Trophoblast cell (in vitro differentiated cells and primary cell): ENCODE results near the gene TANGO6.

Experiments
- DNase-seq, 2 donors: peaks; one replicate each; pipeline ENCODE4 v3.0.0-alpha.2; 2016
- H2AFZ ChIP-seq: 2 replicates; pipeline ENCODE4 v1.6.1; 2013; ENCODE audit warnings: low read length, moderate library complexity, mild to moderate bottlenecking; ENCODE audit not compliant: insufficient read depth, poor library complexity
- H2AK5ac ChIP-seq: 2 replicates; pipeline ENCODE4 v1.6.1; 2013; ENCODE audit warnings: mild to moderate bottlenecking, low read length
- H2BK120ac ChIP-seq: 2 replicates; pipeline ENCODE4 v1.6.1; 2013; ENCODE audit warnings: low read length, mild to moderate bottlenecking, moderate library complexity; ENCODE audit not compliant: insufficient read depth, poor library complexity
- H2BK12ac ChIP-seq: 2 replicates; pipeline ENCODE4 v1.6.1; 2013; ENCODE audit warnings: mild to moderate bottlenecking, low read length, moderate library complexity
- H2BK5ac ChIP-seq: 2 replicates; pipeline ENCODE4 v1.6.1; 2013; ENCODE audit warnings: low read length, low read depth, moderate library complexity, mild to moderate bottlenecking; ENCODE audit not compliant: poor library complexity
- H3K14ac ChIP-seq: 2 replicates; pipeline ENCODE4 v1.6.1; 2013; ENCODE audit warnings: mild to moderate bottlenecking, low read length
- H3K18ac ChIP-seq: 2 replicates; pipeline ENCODE4 v1.6.1; 2013; ENCODE audit warnings: mild to moderate bottlenecking, low read length
- H3K23ac ChIP-seq: 2 replicates; pipeline ENCODE4 v1.6.1; 2013; ENCODE audit warnings: low read length
- H3K27ac ChIP-seq: 2 replicates; pipeline ENCODE4 v1.5.1; 2013; ENCODE audit warnings: low read depth, mild to moderate bottlenecking, inconsistent platforms, low read length, moderate library complexity
- H3K27me3 ChIP-seq: 2 replicates; pipeline ENCODE4 v1.6.1; 2013; ENCODE audit warnings: inconsistent platforms, mild to moderate bottlenecking, low read length, moderate library complexity; ENCODE audit not compliant: insufficient read depth
- H3K36me3 ChIP-seq, 2 experiments: 1 replicate in 1 of 2; 2 replicates in 1 of 2; pipeline ENCODE4 v1.6.1; 2013; ENCODE audit warnings: low read length in 2 of 2, mild to moderate bottlenecking in 2 of 2, moderate library complexity in 1 of 2; ENCODE audit not compliant: insufficient read depth in 2 of 2, control insufficient read depth in 1 of 2
- H3K4ac ChIP-seq: 2 replicates; pipeline ENCODE4 v1.6.1; 2013; ENCODE audit warnings: low read depth, mild to moderate bottlenecking, low read length, moderate library complexity
- H3K4me1 ChIP-seq, 2 experiments: 1 replicate in 1 of 2; 2 replicates in 1 of 2; pipeline ENCODE4 v1.6.1; 2013; ENCODE audit warnings: low read length in 2 of 2, mild to moderate bottlenecking in 2 of 2, moderate library complexity in 1 of 2; ENCODE audit not compliant: insufficient read depth in 2 of 2, control insufficient read depth in 1 of 2
- H3K4me2 ChIP-seq: 2 replicates; pipeline ENCODE4 v1.6.1; 2013; ENCODE audit warnings: inconsistent platforms, mild to moderate bottlenecking, low read length, moderate library complexity
- H3K4me3 ChIP-seq: 2 replicates; pipeline ENCODE4 v1.5.1; 2013; ENCODE audit warnings: mild to moderate bottlenecking, low read depth, low read length, inconsistent platforms
- H3K79me1 ChIP-seq: one replicate; pipeline ENCODE4 v1.6.1; 2013; ENCODE audit warnings: low read length
- H3K79me2 ChIP-seq: 2 replicates; pipeline ENCODE4 v1.6.1; 2013; ENCODE audit warnings: low read length, mild to moderate bottlenecking; ENCODE audit not compliant: control insufficient read depth, insufficient read depth, poor library complexity
- H3K9ac ChIP-seq: 2 replicates; pipeline ENCODE4 v1.6.1; 2013; ENCODE audit warnings: mild to moderate bottlenecking, low read length
- H3K9me3 ChIP-seq: 2 replicates; pipeline ENCODE4 v1.6.1; 2013; ENCODE audit warnings: low read depth, mild to moderate bottlenecking, control low read depth, inconsistent platforms, low read length; ENCODE audit not compliant: insufficient read depth
- H4K12ac ChIP-seq: 2 replicates; pipeline ENCODE4 v1.6.1; 2013; ENCODE audit warnings: low read depth, mild to moderate bottlenecking, low read length, moderate library complexity
- H4K8ac ChIP-seq: 2 replicates; pipeline ENCODE4 v1.6.1; 2013; ENCODE audit warnings: low read depth, mild to moderate bottlenecking, low read length, moderate library complexity
- H4K91ac ChIP-seq: one replicate; pipeline ENCODE4 v1.6.1; 2013; ENCODE audit warnings: low read depth, mild to moderate bottlenecking, low read length, moderate library complexity
- WGBS: extraction: QIAGEN DNeasy Blood & Tissue Kit; methylation state at CpG from one replicate; pipeline ENCODE4 v1.1.7; 2013; ENCODE audit warnings: missing lambda C conversion rate; ENCODE audit not compliant: insufficient read length, insufficient coverage; ENCODE audit errors: extremely low coverage; 5-methylcytosine and 5-hydroxymethylcytosine counted together

The TANGO6 gene

GRCh38 chr16:68948230-68948910, 105.0 kb downstream of the TANGO6 start:
- Histone ChIP-seq H2AK5ac (no peak overlapping the region), H3K36me3 (no peaks in the 10 kb centered on the region), H3K18ac (no peak overlapping the region), H3K14ac (no peak overlapping the region), H2BK5ac (no peak overlapping the region), H3K9me3 (no peaks in the 10 kb centered on the region), H3K4me3 (no peak overlapping the region), H4K12ac (no peak overlapping the region), H3K79me2 (no peaks in the 10 kb centered on the region), H3K23ac (no peak overlapping the region), H3K79me1 (no peaks in the 10 kb centered on the region), H3K9ac (no peak overlapping the region), H2BK120ac (no peak overlapping the region), H3K4me2 (no peak overlapping the region), H4K91ac (no peak overlapping the region), H3K4ac (no peak overlapping the region), H3K4me1 (no peaks in the 10 kb centered on the region), H3K27ac (no peak overlapping the region), H3K27me3 (no peaks in the 10 kb centered on the region), H2BK12ac (no peak overlapping the region), H4K8ac (no peak overlapping the region), H2AFZ (no peak overlapping the region)
- no CpG with 5 or more reads among the region's 1 CpG for WGBS
- peak; percentile 10 to 17 for DNase-seq

DNA sequence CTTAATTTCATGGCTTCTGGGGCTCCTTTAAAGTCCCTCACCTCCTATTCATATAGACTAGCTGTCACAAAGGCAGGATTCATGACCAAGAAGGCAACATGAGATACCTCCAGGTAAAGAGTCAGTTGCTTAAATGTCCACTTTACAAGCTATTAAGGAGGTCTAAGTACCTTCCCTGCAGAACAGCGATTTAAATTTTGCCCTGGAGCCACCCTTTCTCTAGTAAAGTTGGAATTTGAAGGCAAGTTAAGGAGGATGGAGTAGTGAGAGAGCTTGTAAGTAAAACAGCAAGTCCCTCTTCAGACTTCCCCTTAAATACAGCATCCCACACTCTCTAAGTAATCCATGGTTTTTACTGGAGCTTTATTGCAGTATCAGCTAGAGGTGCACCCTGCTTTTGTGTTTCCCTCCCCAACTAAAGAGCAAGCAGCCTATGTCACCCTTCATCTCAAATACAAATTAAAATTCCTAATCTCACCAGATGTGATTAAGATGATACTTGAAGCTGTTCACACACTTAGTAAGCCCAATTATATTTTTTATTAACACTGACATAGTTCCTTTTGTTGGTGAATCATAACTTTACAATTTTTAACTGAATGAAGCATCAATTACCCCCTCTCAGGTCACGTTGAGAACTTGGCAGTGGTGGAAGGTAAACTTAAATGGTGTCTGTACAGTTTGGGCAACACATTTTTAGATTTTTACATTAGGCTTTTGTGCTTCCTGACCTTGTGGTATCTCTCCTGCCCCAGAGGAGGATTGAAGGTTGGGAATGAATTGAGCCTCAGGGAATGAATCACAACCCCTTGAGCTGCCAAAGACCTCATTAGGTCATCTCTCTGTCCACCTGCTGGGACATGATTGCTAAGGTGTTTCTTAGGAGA, 108.9 kb downstream of the TANGO6 start:
- H2BK120ac ChIP-seq = no peak overlapping the region
- no peak overlapping the region for H3K4me2 ChIP-seq
- H3K23ac ChIP-seq = no peak overlapping the region
- H4K12ac ChIP-seq = no peak overlapping the region
- H4K8ac ChIP-seq = no peak overlapping the region
- H3K4ac ChIP-seq = no peak overlapping the region
- H3K27me3 ChIP-seq = no peaks in the 10 kb centered on the region
- no peak overlapping the region for H3K27ac ChIP-seq
- H3K79me1 ChIP-seq = no peaks in the 10 kb centered on the region
- H3K9ac ChIP-seq = no peak overlapping the region
- no CpG with 5 or more reads among the region's 2 CpGs for WGBS
- H3K14ac ChIP-seq = no peak overlapping the region
- no peak for DNase-seq
- no peaks in the 10 kb centered on the region for H3K79me2 ChIP-seq
- H3K18ac ChIP-seq = no peak overlapping the region
- no peak overlapping the region for H2AFZ ChIP-seq
- H4K91ac ChIP-seq = no peak overlapping the region
- H2BK5ac ChIP-seq = no peak overlapping the region
- no peaks in the 10 kb centered on the region for H3K9me3 ChIP-seq
- H3K36me3 ChIP-seq = no peaks in the 10 kb centered on the region
- H3K4me1 ChIP-seq = no peaks in the 10 kb centered on the region
- no peak overlapping the region for H2AK5ac ChIP-seq
- H3K4me3 ChIP-seq = no peak overlapping the region
- no peak overlapping the region for H2BK12ac ChIP-seq

- Histone ChIP-seq H3K36me3 (no peaks in the 10 kb centered on the region), H3K14ac (no peak overlapping the region)
Measured at GRCh38 chr16:68954911-68955635, 111.7 kb downstream of the TANGO6 start.

DNA sequence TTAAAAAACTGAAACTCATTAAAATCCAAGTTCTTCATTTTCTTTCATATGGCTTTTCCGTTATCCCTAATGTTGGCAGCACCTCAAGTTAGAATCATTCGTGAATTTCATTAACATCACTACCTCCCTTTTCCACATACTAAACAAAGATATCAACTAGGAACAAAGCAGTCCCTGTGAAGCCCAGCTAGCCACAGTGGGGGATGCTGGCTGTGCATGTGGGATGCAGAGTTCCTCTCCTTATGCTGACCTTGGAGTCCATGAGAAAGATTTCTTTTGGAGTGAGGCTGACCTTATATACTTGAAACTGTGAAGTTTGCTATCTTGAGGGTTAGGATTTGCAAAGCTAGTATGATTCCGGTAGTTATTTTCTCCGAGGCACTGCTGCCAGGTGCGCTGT, 117.6 kb downstream of the TANGO6 start:
- H3K23ac ChIP-seq = no peak overlapping the region
- no peak overlapping the region for H2AK5ac ChIP-seq
- no peaks in the 10 kb centered on the region for H3K9me3 ChIP-seq
- H3K79me2 ChIP-seq = no peaks in the 10 kb centered on the region
- no peak overlapping the region for H2BK5ac ChIP-seq
- no peak overlapping the region for H4K8ac ChIP-seq
- no peak overlapping the region for H3K18ac ChIP-seq
- no peak overlapping the region for H3K9ac ChIP-seq
- no peak overlapping the region for H4K12ac ChIP-seq
- H2AFZ ChIP-seq = no peak overlapping the region
- no peak overlapping the region for H2BK12ac ChIP-seq
- no peaks in the 10 kb centered on the region for H3K27me3 ChIP-seq
- WGBS = no CpG with 5 or more reads among the region's 5 CpGs
- H3K36me3 ChIP-seq = no peaks in the 10 kb centered on the region
- no peak overlapping the region for H3K4me2 ChIP-seq
- no peak overlapping the region for H4K91ac ChIP-seq
- H3K79me1 ChIP-seq = no peaks in the 10 kb centered on the region
- no peak overlapping the region for H3K4me3 ChIP-seq
- H3K4ac ChIP-seq = no peak overlapping the region
- H3K14ac ChIP-seq = no peak overlapping the region
- H3K4me1 ChIP-seq = no peaks in the 10 kb centered on the region
- H2BK120ac ChIP-seq = no peak overlapping the region
- DNase-seq = no peak
- H3K27ac ChIP-seq = no peak overlapping the region

More at GRCh38 chr16:68954911-68955635, 111.7 kb downstream of the TANGO6 start:
- Histone ChIP-seq H4K12ac (no peak overlapping the region), H3K4ac (no peak overlapping the region), H2BK5ac (no peak overlapping the region), H3K4me3 (no peak overlapping the region), H3K23ac (no peak overlapping the region), H2BK12ac (no peak overlapping the region), H3K79me1 (no peaks in the 10 kb centered on the region), H3K18ac (no peak overlapping the region), H3K9me3 (no peaks in the 10 kb centered on the region), H3K9ac (no peak overlapping the region), H4K91ac (no peak overlapping the region), H2AFZ (no peak overlapping the region), H3K79me2 (no peaks in the 10 kb centered on the region), H4K8ac (no peak overlapping the region), H3K4me2 (no peak overlapping the region), H2BK120ac (no peak overlapping the region), H3K4me1 (no peaks in the 10 kb centered on the region), H2AK5ac (no peak overlapping the region), H3K27ac (no peak overlapping the region), H3K27me3 (no peaks in the 10 kb centered on the region)
- no CpG with 5 or more reads among the region's 8 CpGs for WGBS
- no peak for DNase-seq
